ENCODE measurements around the gene RNLS.

The RNLS gene
- total RNA-seq: 0.73 to 2.9 (median 2.1) reads per million in 4 experiments

GRCh38 chr10:88582806-88583583 lies at the start of gene RNLS:
Gene RNLS (minus strand): TSS chr10:88583318.
- DNase-seq: peak; percentile 41

- DNase-seq: no peak
These were observed 41.7 kb upstream of the RNLS start for GRCh38 chr10:88624840-88625239.

- no peak for DNase-seq
These were observed 40.7 kb upstream of the RNLS start for GRCh38 chr10:88623835-88624234.

GRCh38 chr10:88620441-88620840 lies 37.3 kb upstream of the RNLS start:
- no peak for DNase-seq

GRCh38 chr10:88618496-88618895 lies 35.4 kb upstream of the RNLS start:
- DNase-seq: no peak

GRCh38 chr10:88617772-88618300 lies 34.7 kb upstream of the RNLS start:
- no peak for DNase-seq

- DNase-seq: no peak
These were observed 33.3 kb upstream of the RNLS start for GRCh38 chr10:88616250-88616977.

GRCh38 chr10:88608780-88609179 lies 25.7 kb upstream of the RNLS start:
- no peak for DNase-seq

- DNase-seq: no peak
These were observed 25.1 kb upstream of the RNLS start for GRCh38 chr10:88608052-88608732.

- no peak for DNase-seq
These were observed 14.9 kb upstream of the RNLS start for GRCh38 chr10:88598055-88598454.

GRCh38 chr10:88594482-88594881 lies 11.4 kb upstream of the RNLS start:
- DNase-seq: no peak

GRCh38 chr10:88592906-88593305 lies 9.8 kb upstream of the RNLS start:
- no peak for DNase-seq

- DNase-seq: no peak
These were observed 9.3 kb upstream of the RNLS start for GRCh38 chr10:88592381-88592780.

- DNase-seq: no peak
These were observed 3.3 kb upstream of the RNLS start, which contains the start of gene LIPJ for GRCh38 chr10:88586462-88586861. Gene LIPJ (plus strand): TSS chr10:88586762. CDS start chr10:88590688, 3,926 bp downstream.

- no peak for DNase-seq
These were observed 453 bp upstream of the RNLS start for GRCh38 chr10:88583584-88583957.

GRCh38 chr10:88582411-88582805 lies 710 bp downstream of the RNLS start:
- DNase-seq: no peak

GRCh38 chr10:88565072-88565471 lies 18.0 kb downstream of the RNLS start:
- no peak for DNase-seq

- no peak for DNase-seq
These were observed 21.0 kb downstream of the RNLS start for GRCh38 chr10:88562152-88562551.

GRCh38 chr10:88557658-88558057 lies 25.5 kb downstream of the RNLS start:
- DNase-seq: no peak

- no peak for DNase-seq
These were observed 25.9 kb downstream of the RNLS start for GRCh38 chr10:88557256-88557655.

- DNase-seq: no peak
These were observed 27.8 kb downstream of the RNLS start for GRCh38 chr10:88555190-88555908.

GRCh38 chr10:88553116-88553752 lies 29.9 kb downstream of the RNLS start:
- no peak for DNase-seq
